IPS DF 6.9 (cell line): ENCODE results near the gene REM1.
"Not testable (repeated sequence)": the region's sequence is repeated elsewhere in the genome, so short reads cannot be mapped to it uniquely, and the experiment has no call there.

ENCODE experiments used
- DNase-seq: peaks from one replicate; pipeline ENCODE4 v3.0.0-alpha.2; 2013; ENCODE audit warnings: low read depth, low spot score
- H3K27ac ChIP-seq: one replicate; pipeline ENCODE4 v1.5.1; 2013; ENCODE audit warnings: low read length, control low read depth
- H3K27me3 ChIP-seq: 2 replicates; pipeline ENCODE4 v1.6.1; 2013; ENCODE audit warnings: mild to moderate bottlenecking, low read length; ENCODE audit not compliant: control insufficient read depth, insufficient read depth
- H3K36me3 ChIP-seq: 2 replicates; pipeline ENCODE4 v1.6.1; 2013; ENCODE audit warnings: low read length; ENCODE audit not compliant: control insufficient read depth, insufficient read depth
- H3K4me1 ChIP-seq: 2 replicates; pipeline ENCODE4 v1.6.1; 2013; ENCODE audit warnings: low read length; ENCODE audit not compliant: control insufficient read depth, insufficient read depth
- H3K4me3 ChIP-seq: 2 replicates; pipeline ENCODE4 v1.5.1; 2013; ENCODE audit warnings: mild to moderate bottlenecking, low read length
- H3K9me3 ChIP-seq: 2 replicates; pipeline ENCODE4 v1.6.1; 2013; ENCODE audit warnings: low read length, inconsistent platforms; ENCODE audit not compliant: control insufficient read depth, insufficient read depth
- WGBS: extraction: QIAGEN DNeasy Blood & Tissue Kit; methylation state at CpG from one replicate; pipeline ENCODE4 v1.1.7; 2013; ENCODE audit warnings: mixed read lengths, missing lambda C conversion rate; ENCODE audit not compliant: insufficient read length, insufficient coverage; 5-methylcytosine and 5-hydroxymethylcytosine counted together

The REM1 gene

DNA sequence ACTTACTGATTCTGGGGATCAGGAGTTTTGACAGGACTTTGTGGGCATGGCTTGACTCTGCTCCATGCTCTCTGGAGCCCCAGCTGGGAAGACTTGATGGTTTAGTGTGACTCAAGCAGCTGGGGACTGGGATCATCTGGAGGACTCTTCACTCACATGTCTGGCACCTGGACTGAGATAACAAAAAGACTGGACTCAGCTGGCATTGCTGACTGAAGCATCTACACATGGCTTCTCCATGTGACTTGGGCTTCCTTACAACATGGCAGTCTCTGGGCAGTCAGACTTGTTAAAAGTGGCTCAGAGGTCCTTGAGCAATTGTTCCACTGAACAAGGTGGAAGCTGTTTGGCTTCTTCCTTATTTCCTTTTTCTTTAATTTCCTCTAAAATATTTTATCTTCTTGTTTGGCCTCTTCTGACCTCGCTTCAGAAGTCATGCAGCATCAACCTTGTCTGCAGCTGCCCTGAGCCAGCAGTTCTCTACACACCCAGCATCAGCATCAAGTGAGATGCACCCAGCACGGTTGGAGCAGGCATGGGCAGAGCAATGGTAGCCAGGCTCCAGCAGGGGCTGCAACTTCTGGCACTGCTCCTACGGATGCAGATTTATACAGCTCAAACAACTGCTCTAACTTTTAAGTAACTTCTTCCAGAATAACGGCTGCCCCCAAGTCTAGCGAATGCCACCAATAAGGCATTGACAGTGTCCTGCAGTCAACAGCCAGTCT is 33.6 kb downstream of the REM1 start:
- Histone ChIP-seq H3K36me3 (no peaks in the 10 kb centered on the region), H3K4me3 (no peak overlapping the region), H3K9me3 (no peaks in the 10 kb centered on the region), H3K27me3 (no peaks in the 10 kb centered on the region), H3K27ac (no peak overlapping the region), H3K4me1 (no peaks in the 10 kb centered on the region)
- no peak for DNase-seq
- WGBS: no CpG with 5 or more reads among the region's 5 CpGs

DNA sequence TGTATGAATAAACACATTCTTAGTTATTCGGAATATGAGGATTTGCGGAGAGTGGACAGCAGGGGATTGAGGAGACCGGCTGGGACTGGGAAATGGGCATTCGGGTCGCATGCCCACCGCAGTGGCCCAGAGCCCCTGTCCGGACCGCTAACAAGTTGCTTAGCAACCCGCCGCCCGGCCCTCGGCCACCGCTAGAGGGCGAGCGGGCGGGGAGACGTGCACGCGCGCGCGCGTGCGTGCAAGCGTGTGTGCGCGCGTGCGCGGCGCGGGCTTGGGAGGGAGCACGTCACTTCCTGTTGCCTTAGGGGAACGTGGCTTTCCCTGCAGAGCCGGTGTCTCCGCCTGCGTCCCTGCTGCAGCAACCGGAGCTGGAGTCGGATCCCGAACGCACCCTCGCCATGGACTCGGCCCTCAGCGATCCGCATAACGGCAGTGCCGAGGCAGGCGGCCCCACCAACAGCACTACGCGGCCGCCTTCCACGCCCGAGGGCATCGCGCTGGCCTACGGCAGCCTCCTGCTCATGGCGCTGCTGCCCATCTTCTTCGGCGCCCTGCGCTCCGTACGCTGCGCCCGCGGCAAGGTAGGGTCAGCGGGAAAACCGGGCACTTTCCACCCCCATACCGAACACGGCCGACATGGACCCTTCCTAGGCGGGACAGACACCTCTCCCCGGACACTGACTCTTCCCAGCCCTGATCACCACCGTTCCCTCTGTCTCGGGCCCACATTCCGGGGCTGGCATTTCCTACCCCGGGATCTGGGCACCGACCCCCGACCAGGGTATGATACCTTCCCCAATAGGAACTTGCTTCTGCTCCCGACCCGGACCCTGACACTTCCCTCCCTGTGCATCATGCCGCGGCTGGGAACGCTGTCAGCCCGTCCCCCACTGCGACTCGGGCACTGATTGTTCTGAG is 39.3 kb downstream of the REM1 start, which contains the start of gene HM13:
Gene HM13, plus strand, starts transcription at position 289 of the 918 bp plus-strand sequence. Its CDS starts 110 bp downstream, at position 399.
- Histone ChIP-seq H3K4me3 (peak within 1 kb of the TSS; percentile 96), H3K27me3 (no peaks in the 10 kb centered on the region), H3K36me3 (no peaks in the 10 kb centered on the region), H3K4me1 (no peaks in the 10 kb centered on the region; the same call in 1 of the 2 replicates), H3K27ac (no peak within 1 kb of the TSS), H3K9me3 (no peaks in the 10 kb centered on the region)
- WGBS: no CpG with 5 or more reads among the region's 86 CpGs
- DNase-seq: peak; percentile 81

DNA sequence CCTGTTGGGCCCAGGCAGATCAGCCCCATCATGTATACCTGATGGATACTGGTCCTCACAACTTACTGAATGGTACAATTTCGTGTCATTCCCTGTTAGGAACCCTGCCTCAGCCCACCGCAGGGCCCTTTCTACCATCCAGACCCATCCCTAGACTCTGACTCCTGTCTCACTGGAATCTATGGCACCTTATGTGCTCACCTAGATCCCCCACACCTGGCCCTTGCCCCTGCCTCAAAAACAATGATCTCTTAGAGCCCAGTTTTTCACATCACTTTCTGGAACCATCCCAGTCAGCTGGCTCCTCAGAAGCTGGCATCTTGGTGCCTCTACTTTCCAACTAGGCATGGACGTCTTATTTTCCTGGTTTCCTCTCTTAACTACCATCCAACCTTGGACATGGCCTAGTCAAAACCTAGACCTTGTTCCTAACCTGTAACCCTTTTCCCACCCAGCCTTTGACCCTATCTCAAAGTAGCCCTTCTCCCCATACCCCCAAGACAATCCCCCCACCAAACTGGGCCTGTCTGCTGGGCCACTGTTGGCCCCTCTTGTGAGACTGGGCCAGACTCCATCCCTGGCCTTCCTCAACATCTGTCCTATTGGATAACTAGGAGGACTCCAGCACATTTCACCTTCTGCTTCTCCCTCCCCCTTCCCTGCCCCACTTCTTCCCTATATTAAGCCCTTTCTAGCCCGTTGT is 40.1 kb downstream of the REM1 start:
- Histone ChIP-seq H3K36me3 (no peaks in the 10 kb centered on the region), H3K27ac (no peak overlapping the region), H3K27me3 (no peaks in the 10 kb centered on the region), H3K4me3 (peak overlapping the region; percentile 96), H3K4me1 (no peaks in the 10 kb centered on the region; the same call in 1 of the 2 replicates), H3K9me3 (no peaks in the 10 kb centered on the region)
- WGBS: no CpG with 5 or more reads among the region's 4 CpGs
- DNase-seq: no peak

DNA sequence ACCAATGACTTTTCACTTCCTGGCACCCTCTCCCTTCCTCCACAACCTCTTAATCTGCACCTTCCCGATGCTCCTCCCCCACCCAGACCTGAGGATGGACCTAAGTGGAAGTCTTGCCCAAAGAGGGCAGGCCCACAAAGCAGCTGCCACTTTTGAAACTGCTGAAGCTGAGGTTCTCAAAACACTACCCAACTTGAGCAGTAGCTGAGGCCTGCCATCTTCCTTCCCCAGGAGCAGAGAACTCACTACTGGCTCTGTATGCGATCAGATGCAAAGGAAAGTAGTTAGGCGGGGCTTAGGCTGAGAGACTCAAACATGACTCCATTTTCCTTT is 40.7 kb downstream of the REM1 start:
- H3K4me1 ChIP-seq: no peaks in the 10 kb centered on the region; the same call in 1 of the 2 replicates
- no peaks in the 10 kb centered on the region for H3K27me3 ChIP-seq
- no CpG with 5 or more reads among the region's 3 CpGs for WGBS
- DNase-seq: no peak
- no peak overlapping the region for H3K4me3 ChIP-seq
- H3K27ac ChIP-seq: no peak overlapping the region
- no peaks in the 10 kb centered on the region for H3K9me3 ChIP-seq
- no peaks in the 10 kb centered on the region for H3K36me3 ChIP-seq

DNA sequence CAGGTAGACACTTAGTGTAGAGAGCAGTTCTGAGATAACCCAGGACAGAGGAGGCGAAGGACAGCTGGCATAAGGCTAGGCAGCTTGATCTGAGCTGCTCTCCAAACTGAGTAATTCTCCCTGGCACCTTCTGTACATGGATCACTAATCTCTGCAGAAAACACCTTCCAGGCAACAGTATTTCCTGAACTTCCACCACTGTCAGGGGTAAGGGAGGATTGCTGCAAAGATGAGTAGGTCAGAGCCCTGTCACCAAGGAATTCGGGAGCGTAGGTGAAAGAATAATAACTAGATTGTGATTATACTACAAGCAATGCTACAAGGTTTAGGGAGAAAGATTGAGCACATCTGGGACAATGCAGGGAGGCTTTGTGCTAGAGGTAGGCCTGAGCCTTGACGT is 41.1 kb downstream of the REM1 start:
- DNase-seq: no peak
- Histone ChIP-seq H3K4me1 (no peaks in the 10 kb centered on the region; the same call in 1 of the 2 replicates), H3K9me3 (no peaks in the 10 kb centered on the region), H3K27ac (no peak overlapping the region), H3K36me3 (no peaks in the 10 kb centered on the region), H3K4me3 (no peak overlapping the region), H3K27me3 (no peaks in the 10 kb centered on the region)
- WGBS: no CpG with 5 or more reads among the region's 4 CpGs

DNA sequence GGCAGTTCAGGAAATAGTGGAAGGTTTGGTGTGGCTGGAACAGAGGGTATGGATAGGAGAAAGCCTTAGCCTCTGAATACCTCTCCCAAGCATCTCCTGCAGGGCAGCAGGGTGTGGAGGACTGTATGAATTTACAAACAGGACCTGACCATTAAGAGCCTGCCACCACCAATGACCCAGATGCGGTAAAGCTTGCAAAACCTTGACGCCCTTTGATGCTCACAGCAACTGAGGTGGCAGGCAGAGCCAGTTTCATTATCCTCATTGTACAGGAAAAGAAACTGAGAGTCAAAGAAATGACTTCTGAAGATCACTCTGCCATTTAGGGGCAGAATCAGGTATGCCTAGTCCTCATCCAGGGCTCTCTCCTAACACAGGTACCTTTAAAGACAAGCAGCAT is 41.6 kb downstream of the REM1 start:
- Histone ChIP-seq H3K4me3 (no peak overlapping the region), H3K4me1 (no peaks in the 10 kb centered on the region; the same call in 1 of the 2 replicates), H3K36me3 (no peaks in the 10 kb centered on the region), H3K9me3 (no peaks in the 10 kb centered on the region), H3K27me3 (no peaks in the 10 kb centered on the region), H3K27ac (no peak overlapping the region)
- DNase-seq: no peak
- no CpG with 5 or more reads among the region's 2 CpGs for WGBS

DNA sequence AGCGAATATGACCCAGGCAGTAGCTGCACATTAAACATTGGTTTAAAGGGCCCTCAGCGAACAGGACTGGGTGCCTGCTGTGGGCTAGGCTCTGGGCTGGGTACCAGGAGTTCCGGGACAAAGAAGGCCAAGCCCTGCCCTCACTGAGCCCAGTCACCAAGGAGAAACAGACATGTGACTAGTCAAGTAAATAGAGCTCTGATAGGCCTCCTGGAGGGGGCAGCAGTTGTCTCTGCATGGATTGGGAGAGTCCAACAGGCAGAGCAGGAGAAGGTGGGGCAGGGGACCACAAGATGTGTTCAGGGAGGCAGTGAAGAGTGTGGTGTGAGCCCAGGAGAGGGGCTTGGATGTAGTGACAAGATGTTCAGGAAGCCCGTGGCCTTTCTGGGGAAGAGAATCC is 42.3 kb downstream of the REM1 start:
- Histone ChIP-seq H3K27me3 (no peaks in the 10 kb centered on the region), H3K9me3 (no peaks in the 10 kb centered on the region), H3K27ac (no peak overlapping the region), H3K4me1 (no peaks in the 10 kb centered on the region; the same call in 1 of the 2 replicates), H3K36me3 (no peaks in the 10 kb centered on the region), H3K4me3 (no peak overlapping the region)
- no CpG with 5 or more reads among the region's 4 CpGs for WGBS
- DNase-seq: no peak

DNA sequence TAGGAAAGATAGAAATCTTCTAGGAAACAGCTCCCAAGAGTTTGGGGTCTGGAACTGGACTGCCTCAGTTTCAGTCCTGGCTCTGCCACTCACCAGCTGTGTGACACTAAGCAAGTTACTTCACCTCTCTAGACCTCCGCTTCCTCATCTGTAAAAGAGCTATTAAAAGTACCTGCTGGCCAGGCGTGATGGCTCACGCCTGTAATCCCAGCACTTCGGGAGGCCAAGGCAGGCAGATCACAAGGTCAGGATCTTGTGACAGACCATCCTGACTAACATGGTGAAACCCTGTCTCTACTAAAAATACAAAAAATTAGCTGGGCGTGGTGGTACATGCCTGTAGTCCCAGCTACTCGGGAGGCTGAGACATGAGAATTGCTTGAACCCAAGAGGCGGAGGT is 46.2 kb downstream of the REM1 start:
- H3K27me3 ChIP-seq, H3K27ac ChIP-seq, DNase-seq, H3K9me3 ChIP-seq, H3K4me3 ChIP-seq, H3K36me3 ChIP-seq, H3K4me1 ChIP-seq: not testable (repeated sequence)
- WGBS: no CpG with 5 or more reads among the region's 7 CpGs

DNA sequence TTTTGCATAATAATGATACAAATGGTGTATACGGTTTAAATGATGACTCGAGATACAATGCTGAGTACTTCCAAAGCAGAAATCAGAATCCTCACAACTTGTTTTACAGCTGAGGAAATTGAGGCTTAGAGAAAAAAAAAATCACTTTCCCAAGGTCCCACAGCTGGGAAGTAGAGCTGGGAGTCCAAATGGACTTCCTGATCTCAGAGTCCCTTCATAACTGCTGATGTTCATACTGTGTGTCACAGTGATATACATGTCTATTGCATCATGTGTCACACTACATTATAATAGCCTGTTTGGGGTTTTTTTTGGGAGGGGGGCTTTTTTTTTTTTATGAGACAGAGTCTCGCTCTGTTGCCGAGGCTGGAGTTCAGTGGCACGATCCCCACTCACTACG is 47.6 kb downstream of the REM1 start:
- Histone ChIP-seq H3K36me3 (no peaks in the 10 kb centered on the region; the same call in 1 of the 2 replicates), H3K4me1 (no peaks in the 10 kb centered on the region), H3K27ac (no peak overlapping the region), H3K9me3 (no peaks in the 10 kb centered on the region), H3K4me3 (no peak overlapping the region), H3K27me3 (no peaks in the 10 kb centered on the region)
- no peak for DNase-seq
- WGBS: no CpG with 5 or more reads among the region's 6 CpGs
